ENCODE data around the gene FAM162A. TPM values are rescaled to one million over a fixed set of nuclear protein-coding genes. Genes with fewer than 3 reads are reported as not detected.

FAM162A gene
- total RNA-seq, 1 donor from 2014 or later, result 52.5 TPM

- Mint-ChIP-seq H3K4me3 (ENCODE audit: low read depth) (no peak overlapping the region), H3K4me1 (ENCODE audit: low read depth) (peaks cover 2% of the 10 kb centered on the region), H3K27me3 (no peaks in the 10 kb centered on the region), H3K9me3 (ENCODE audit: low read depth) (peaks cover 8% of the 10 kb centered on the region), H3K27ac (no peak overlapping the region), H3K36me3 (ENCODE audit: insufficient read depth) (no peaks in the 10 kb centered on the region)
- no peak for DNase-seq (ENCODE audit: low spot score, unreplicated experiment)
- no peak for TF ChIP-seq CTCF (IDR thresholded peaks at IDR 0.05; ENCODE audit: unreplicated experiment)
Measured at GRCh38 chr3:122351612-122352011, 32.4 kb upstream of the FAM162A start.

- H3K4me1 Mint-ChIP-seq (ENCODE audit: low read depth), result peaks cover 2% of the 10 kb centered on the region
- H3K9me3 Mint-ChIP-seq (ENCODE audit: low read depth), result no peaks in the 10 kb centered on the region
- no peak overlapping the region for H3K27ac Mint-ChIP-seq
- no peaks in the 10 kb centered on the region for H3K27me3 Mint-ChIP-seq
- TF ChIP-seq CTCF (IDR thresholded peaks at IDR 0.05; ENCODE audit: unreplicated experiment), result no peak
- no peaks in the 10 kb centered on the region for H3K36me3 Mint-ChIP-seq (ENCODE audit: insufficient read depth)
- H3K4me3 Mint-ChIP-seq (ENCODE audit: low read depth), result no peak overlapping the region
- DNase-seq (ENCODE audit: low spot score, unreplicated experiment), result no peak
Measured at GRCh38 chr3:122353215-122353614, 30.8 kb upstream of the FAM162A start.

GRCh38 chr3:122353893-122354401 is 30.0 kb upstream of the FAM162A start:
- no peak overlapping the region for H3K4me3 Mint-ChIP-seq (ENCODE audit: low read depth)
- H3K9me3 Mint-ChIP-seq (ENCODE audit: low read depth), result no peaks in the 10 kb centered on the region
- H3K36me3 Mint-ChIP-seq (ENCODE audit: insufficient read depth), result peaks cover 2% of the 10 kb centered on the region
- H3K27ac Mint-ChIP-seq, result no peak overlapping the region
- H3K4me1 Mint-ChIP-seq (ENCODE audit: low read depth), result peaks cover 2% of the 10 kb centered on the region
- DNase-seq (ENCODE audit: low spot score, unreplicated experiment), result no peak
- no peaks in the 10 kb centered on the region for H3K27me3 Mint-ChIP-seq
- no peak for TF ChIP-seq CTCF (IDR thresholded peaks at IDR 0.05; ENCODE audit: unreplicated experiment)

DNA sequence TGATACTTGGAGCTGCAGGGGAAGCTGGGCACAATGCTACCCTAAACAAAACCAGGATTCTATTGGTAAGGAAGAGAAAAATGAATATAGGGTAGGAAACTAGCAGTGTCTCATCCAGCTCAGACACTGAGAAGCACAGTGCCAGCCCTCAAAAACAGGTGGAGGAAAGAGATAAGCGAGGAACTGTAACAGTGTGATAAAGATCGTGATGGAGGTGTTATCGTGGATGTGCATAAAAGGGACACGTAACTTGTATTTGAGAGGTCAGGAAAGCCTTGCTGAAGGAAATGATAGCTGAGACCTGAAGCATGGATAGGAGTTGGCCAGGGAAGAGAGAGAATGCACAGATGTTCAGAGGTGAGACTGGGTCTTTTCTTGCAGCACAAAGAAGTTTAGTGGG is 28.4 kb upstream of the FAM162A start:
- no peak for TF ChIP-seq CTCF (IDR thresholded peaks at IDR 0.05; ENCODE audit: unreplicated experiment)
- no peak for DNase-seq (ENCODE audit: low spot score, unreplicated experiment)
- Mint-ChIP-seq H3K36me3 (ENCODE audit: insufficient read depth) (peaks cover 2% of the 10 kb centered on the region), H3K4me1 (ENCODE audit: low read depth) (peaks cover 2% of the 10 kb centered on the region), H3K9me3 (ENCODE audit: low read depth) (no peaks in the 10 kb centered on the region), H3K27ac (no peak overlapping the region), H3K27me3 (no peaks in the 10 kb centered on the region), H3K4me3 (ENCODE audit: low read depth) (no peak overlapping the region)

- Mint-ChIP-seq H3K9me3 (ENCODE audit: low read depth) (no peaks in the 10 kb centered on the region), H3K4me3 (ENCODE audit: low read depth) (no peak overlapping the region), H3K27ac (no peak overlapping the region), H3K27me3 (no peaks in the 10 kb centered on the region), H3K4me1 (ENCODE audit: low read depth) (peaks cover 2% of the 10 kb centered on the region), H3K36me3 (ENCODE audit: insufficient read depth) (peaks cover 2% of the 10 kb centered on the region)
- TF ChIP-seq CTCF (IDR thresholded peaks at IDR 0.05; ENCODE audit: unreplicated experiment), result peak; percentile 47
- DNase-seq (ENCODE audit: low spot score, unreplicated experiment), result no peak
Measured at GRCh38 chr3:122356402-122356801, 27.6 kb upstream of the FAM162A start.

Measured in progenitor cell of endocrine pancreas (in vitro differentiated cells).